ENCODE results near the gene OBSCN. TPM values are rescaled to one million over a fixed set of nuclear protein-coding genes. Genes with fewer than 3 reads are reported as not detected.

OBSCN gene
- total and polyA plus RNA-seq, 7 experiments from 2014 or later = 1.3 to 132 (median 76.4) TPM

- ChIA-PET CTCF (no interaction called here), POLR2A (no interaction called here)
- intact Hi-C loops (cut with micrococcal nuclease) = no loop called here
- Histone ChIP-seq H3K4me3 (ENCODE audit: low read length) (no peak overlapping the region), H3K4me1 (ENCODE audit: control insufficient read depth in 2 of 2, insufficient read depth in 2 of 2, low read length in 2 of 2) (no peaks in the 10 kb centered on the region), H3K36me3 (ENCODE audit: control insufficient read depth in 2 of 3, insufficient read depth in 3 of 3, low read length in 3 of 3) (peaks cover 0 to 49% (median 0%) of the 10 kb centered on the region in 3 experiments), H3K27ac (ENCODE audit: low read depth, low read length) (no peak overlapping the region), H3K9me3 (ENCODE audit: control insufficient read depth in 2 of 3, low read length in 3 of 3) (peaks cover 0 to 27% (median 0%) of the 10 kb centered on the region in 3 experiments), H3K27me3 (ENCODE audit: control insufficient read depth in 2 of 2, insufficient read depth in 2 of 2, low read length in 2 of 2) (no peaks in the 10 kb centered on the region)
- no peaks in the 10 kb centered on the region for H3K27me3 Mint-ChIP-seq
- H3K4me1 Mint-ChIP-seq = peaks cover 0 to 6% (median 0%) of the 10 kb centered on the region in 7 donors
- peaks cover 15 to 54% (median 30%) of the 10 kb centered on the region in 11 donors for H3K9me3 Mint-ChIP-seq
- no peak overlapping the region for H3K4me3 Mint-ChIP-seq
- no peak for ATAC-seq
- H3K27ac Mint-ChIP-seq = peak overlapping the region in 1 of 9 donors; percentile 62
- no peak for DNase-seq
- peaks cover 56 to 91% (median 87%) of the 10 kb centered on the region in 5 donors for H3K36me3 Mint-ChIP-seq
These were observed 92.1 kb downstream of the OBSCN start for GRCh38 chr1:228299901-228300300.

- CTCF ChIA-PET = no interaction called here
- Mint-ChIP-seq H3K27ac (no peak overlapping the region), H3K36me3 (peaks cover 52 to 83% (median 76%) of the 10 kb centered on the region in 5 donors), H3K4me3 (no peak overlapping the region), H3K9me3 (peaks cover 15 to 53% (median 30%) of the 10 kb centered on the region in 11 donors), H3K4me1 (peaks cover 0 to 6% (median 0%) of the 10 kb centered on the region in 7 donors), H3K27me3 (no peaks in the 10 kb centered on the region)
- Histone ChIP-seq H3K27me3 (ENCODE audit: control insufficient read depth in 2 of 2, insufficient read depth in 2 of 2, low read length in 2 of 2) (no peaks in the 10 kb centered on the region), H3K9me3 (ENCODE audit: control insufficient read depth in 2 of 3, low read length in 3 of 3) (peaks cover 0 to 27% (median 0%) of the 10 kb centered on the region in 3 experiments), H3K27ac (ENCODE audit: low read depth, low read length) (no peak overlapping the region), H3K4me1 (ENCODE audit: control insufficient read depth in 2 of 2, insufficient read depth in 2 of 2, low read length in 2 of 2) (no peaks in the 10 kb centered on the region), H3K4me3 (ENCODE audit: low read length) (no peak overlapping the region), H3K36me3 (ENCODE audit: control insufficient read depth in 2 of 3, insufficient read depth in 3 of 3, low read length in 3 of 3) (peaks cover 0 to 43% (median 0%) of the 10 kb centered on the region in 3 experiments)
- intact Hi-C loops (cut with micrococcal nuclease) = no loop called here
- POLR2A ChIA-PET = no interaction called here
- ATAC-seq = no peak
- no peak for DNase-seq
These were observed 94.2 kb downstream of the OBSCN start for GRCh38 chr1:228302086-228302485.

- Histone ChIP-seq H3K27ac (ENCODE audit: low read depth, low read length) (no peak overlapping the region), H3K9me3 (ENCODE audit: control insufficient read depth in 2 of 3, low read length in 3 of 3) (peaks cover 0 to 27% (median 0%) of the 10 kb centered on the region in 3 experiments), H3K4me1 (ENCODE audit: control insufficient read depth in 2 of 2, insufficient read depth in 2 of 2, low read length in 2 of 2) (no peaks in the 10 kb centered on the region), H3K4me3 (ENCODE audit: low read length) (no peak overlapping the region), H3K36me3 (ENCODE audit: control insufficient read depth in 2 of 3, insufficient read depth in 3 of 3, low read length in 3 of 3) (peaks cover 0 to 33% (median 0%) of the 10 kb centered on the region in 3 experiments), H3K27me3 (ENCODE audit: control insufficient read depth in 2 of 2, insufficient read depth in 2 of 2, low read length in 2 of 2) (no peaks in the 10 kb centered on the region)
- no peaks in the 10 kb centered on the region for H3K27me3 Mint-ChIP-seq
- DNase-seq (no peak), ATAC-seq (no peak)
- POLR2A ChIA-PET = no interaction called here
- intact Hi-C loops (cut with micrococcal nuclease) = no loop called here
- peaks cover 0 to 3% (median 0%) of the 10 kb centered on the region in 7 donors for H3K4me1 Mint-ChIP-seq
- peaks cover 41 to 70% (median 62%) of the 10 kb centered on the region in 5 donors for H3K36me3 Mint-ChIP-seq
- H3K27ac Mint-ChIP-seq = peak overlapping the region in 1 of 9 donors; percentile 68
- CTCF ChIA-PET = no interaction called here
- H3K9me3 Mint-ChIP-seq = peaks cover 14 to 51% (median 28%) of the 10 kb centered on the region in 11 donors
- no peak overlapping the region for H3K4me3 Mint-ChIP-seq
These were observed 95.8 kb downstream of the OBSCN start for GRCh38 chr1:228303596-228303995.

- Histone ChIP-seq H3K27ac (ENCODE audit: low read depth, low read length) (no peak overlapping the region), H3K9me3 (ENCODE audit: control insufficient read depth in 2 of 3, low read length in 3 of 3) (peaks cover 0 to 27% (median 0%) of the 10 kb centered on the region in 3 experiments)
These were observed 96.4 kb downstream of the OBSCN start for GRCh38 chr1:228304225-228304624.

GRCh38 chr1:228304766-228305395 is 97.0 kb downstream of the OBSCN start:
- peaks cover 0 to 35% (median 0%) of the 10 kb centered on the region in 3 experiments for H3K36me3 ChIP-seq (ENCODE audit: control insufficient read depth in 2 of 3, insufficient read depth in 3 of 3, low read length in 3 of 3)
- ChIA-PET POLR2A (no interaction called here), CTCF (no interaction called here)
- Mint-ChIP-seq H3K4me1 (peaks cover 0 to 6% (median 0%) of the 10 kb centered on the region in 7 donors), H3K36me3 (peaks cover 37 to 59% (median 50%) of the 10 kb centered on the region in 5 donors), H3K27me3 (no peaks in the 10 kb centered on the region), H3K4me3 (no peak overlapping the region), H3K9me3 (peaks cover 14 to 48% (median 27%) of the 10 kb centered on the region in 11 donors), H3K27ac (peak overlapping the region in 1 of 9 donors; percentile 22)
- no peak overlapping the region for H3K27ac ChIP-seq (ENCODE audit: low read depth, low read length)
- H3K4me1 ChIP-seq (ENCODE audit: control insufficient read depth in 2 of 2, insufficient read depth in 2 of 2, low read length in 2 of 2) = no peaks in the 10 kb centered on the region
- DNase-seq (no peak), ATAC-seq (no peak)
- H3K27me3 ChIP-seq (ENCODE audit: control insufficient read depth in 2 of 2, insufficient read depth in 2 of 2, low read length in 2 of 2) = no peaks in the 10 kb centered on the region
- no peak overlapping the region for H3K4me3 ChIP-seq (ENCODE audit: low read length)
- intact Hi-C loops (cut with micrococcal nuclease) = no loop called here
- H3K9me3 ChIP-seq (ENCODE audit: control insufficient read depth in 2 of 3, low read length in 3 of 3) = peaks cover 0 to 27% (median 0%) of the 10 kb centered on the region in 3 experiments

More at GRCh38 chr1:228304225-228304624, 96.4 kb downstream of the OBSCN start:
- Mint-ChIP-seq H3K36me3 (peaks cover 40 to 66% (median 56%) of the 10 kb centered on the region in 5 donors), H3K4me3 (no peak overlapping the region), H3K27ac (peak overlapping the region in 1 of 9 donors; percentile 55), H3K9me3 (peaks cover 14 to 51% (median 28%) of the 10 kb centered on the region in 11 donors), H3K4me1 (peaks cover 0 to 6% (median 0%) of the 10 kb centered on the region in 7 donors), H3K27me3 (no peaks in the 10 kb centered on the region)
- intact Hi-C loops (cut with micrococcal nuclease) = no loop called here
- no peak overlapping the region for H3K4me3 ChIP-seq (ENCODE audit: low read length)
- H3K4me1 ChIP-seq (ENCODE audit: control insufficient read depth in 2 of 2, insufficient read depth in 2 of 2, low read length in 2 of 2) = no peaks in the 10 kb centered on the region
- ATAC-seq (no peak), DNase-seq (no peak)
- ChIA-PET POLR2A (no interaction called here), CTCF (no interaction called here)
- no peaks in the 10 kb centered on the region for H3K27me3 ChIP-seq (ENCODE audit: control insufficient read depth in 2 of 2, insufficient read depth in 2 of 2, low read length in 2 of 2)
- H3K36me3 ChIP-seq (ENCODE audit: control insufficient read depth in 2 of 3, insufficient read depth in 3 of 3, low read length in 3 of 3) = peaks cover 0 to 35% (median 0%) of the 10 kb centered on the region in 3 experiments

GRCh38 chr1:228305721-228306152 is 97.9 kb downstream of the OBSCN start:
- Mint-ChIP-seq H3K9me3 (peaks cover 12 to 41% (median 26%) of the 10 kb centered on the region in 11 donors), H3K27me3 (no peaks in the 10 kb centered on the region)
- CTCF ChIA-PET = no interaction called here

More at GRCh38 chr1:228305721-228306152, 97.9 kb downstream of the OBSCN start:
- Mint-ChIP-seq H3K4me1 (peaks cover 0 to 6% (median 0%) of the 10 kb centered on the region in 7 donors), H3K27ac (peak overlapping the region in 2 of 9 donors; percentile 11 to 48), H3K4me3 (no peak overlapping the region), H3K36me3 (peaks cover 31 to 51% (median 42%) of the 10 kb centered on the region in 5 donors)
- Histone ChIP-seq H3K36me3 (ENCODE audit: control insufficient read depth in 2 of 3, insufficient read depth in 3 of 3, low read length in 3 of 3) (peaks cover 0 to 32% (median 0%) of the 10 kb centered on the region in 3 experiments), H3K27ac (ENCODE audit: low read depth, low read length) (no peak overlapping the region), H3K4me3 (ENCODE audit: low read length) (no peak overlapping the region), H3K4me1 (ENCODE audit: control insufficient read depth in 2 of 2, insufficient read depth in 2 of 2, low read length in 2 of 2) (no peaks in the 10 kb centered on the region), H3K27me3 (ENCODE audit: control insufficient read depth in 2 of 2, insufficient read depth in 2 of 2, low read length in 2 of 2) (no peaks in the 10 kb centered on the region), H3K9me3 (ENCODE audit: control insufficient read depth in 2 of 3, low read length in 3 of 3) (peaks cover 0 to 27% (median 0%) of the 10 kb centered on the region in 3 experiments)
- DNase-seq = no peak
- POLR2A ChIA-PET = no interaction called here
- intact Hi-C loops (cut with micrococcal nuclease) = no loop called here
- ATAC-seq = no peak

Measured in naive thymus-derived CD4-positive, alpha-beta T cell (primary cell).